ENCODE measurements around the gene JARID2.

- TF ChIP-seq CTCF (conservative IDR thresholded peaks at IDR 0.05; ENCODE audit: low read length) (no peak), EZH2phosphoT487 (IDR thresholded peaks at IDR 0.05; ENCODE audit: borderline replicate concordance, low read depth, low read length) (no peak)
Measured at GRCh38 chr6:15205321-15205720, 40.5 kb upstream of the JARID2 start.
